Thyroid gland (tissue), 4 donors: ENCODE measurements around the gene SCLY. TPM values are rescaled to one million over a fixed set of nuclear protein-coding genes. Genes with fewer than 3 reads are reported as not detected.

ENCODE experiments used
- DNase-seq, 2 donors: peaks; one replicate each; pipeline ENCODE4 v3.0.0-alpha.2; 2019
- H3K27ac ChIP-seq, 3 donors: fragments of 200-600 bp; sonication (generic); 1 replicate in 2 of 3; 2 replicates in 1 of 3; pipeline ENCODE4 v1.5.1; 2016 to 2019; ENCODE audit warnings: mild to moderate bottlenecking in 1 of 3, moderate library complexity in 1 of 3
- H3K27me3 ChIP-seq: fragments of 200-600 bp; sonication (generic); one replicate; pipeline ENCODE4 v1.5.1; 2019
- H3K36me3 ChIP-seq, 2 donors: fragments of 200-600 bp; sonication (generic); one replicate each; pipeline ENCODE4 v1.5.1; 2016 to 2019
- H3K4me1 ChIP-seq, 2 donors: fragments of 200-600 bp; sonication (generic); one replicate each; pipeline ENCODE4 v1.5.1; 2017 to 2019
- H3K4me3 ChIP-seq, 3 donors: fragments of 200-600 bp; sonication (generic); replicated peaks in 1 of 3; 1 replicate in 2 of 3; 2 replicates in 1 of 3; pipeline ENCODE4 v1.5.1; 2016; ENCODE audit warnings: mild to moderate bottlenecking in 1 of 3
- H3K9me3 ChIP-seq: fragments of 200-600 bp; sonication (generic); one replicate; pipeline ENCODE4 v1.5.1; 2017
- POLR2A ChIP-seq, 2 donors: fragments of 450-650 bp; IDR thresholded peaks; one replicate each; pipeline ENCODE4 v1.6.1; 2017; ENCODE audit warnings: antibody characterized with exemption in 2 of 2, mild to moderate bottlenecking in 2 of 2, moderate library complexity in 1 of 2
- WGBS, 2 donors: methylation state at CpG; one replicate each; pipeline ENCODE4 v1.1.5; 2017; 5-methylcytosine and 5-hydroxymethylcytosine counted together
- intact Hi-C: fragments of 100-400 bp; cut with DNase I; formaldehyde crosslinking; loops from one replicate; pipeline ENCODE4 v1.15.1; 2023
- total RNA-seq, 4 donors: library from RNA; depleted of rRNA; stranded (reverse); fragments of >200 nt; gene quantifications; one replicate each; pipeline ENCODE4 v1.2.3, GENCODE V29; 2016
- TF ChIP-seq, protein P1 (sequence below), 6 experiments: fragments of 200-600 bp in 3 of 6; fragments of 450-650 bp in 3 of 6; sonication (generic) in 3 of 6; IDR thresholded peaks; one replicate each; pipeline ENCODE4 v1.5.1; 2016 to 2019; ENCODE audit warnings: antibody characterized with exemption in 6 of 6, mild to moderate bottlenecking in 2 of 6, inconsistent platforms in 1 of 6, moderate library complexity in 1 of 6

The SCLY gene
- total RNA-seq, 4 donors from 2014 or later: 21.8 to 48.2 (median 31.0) TPM

DNA sequence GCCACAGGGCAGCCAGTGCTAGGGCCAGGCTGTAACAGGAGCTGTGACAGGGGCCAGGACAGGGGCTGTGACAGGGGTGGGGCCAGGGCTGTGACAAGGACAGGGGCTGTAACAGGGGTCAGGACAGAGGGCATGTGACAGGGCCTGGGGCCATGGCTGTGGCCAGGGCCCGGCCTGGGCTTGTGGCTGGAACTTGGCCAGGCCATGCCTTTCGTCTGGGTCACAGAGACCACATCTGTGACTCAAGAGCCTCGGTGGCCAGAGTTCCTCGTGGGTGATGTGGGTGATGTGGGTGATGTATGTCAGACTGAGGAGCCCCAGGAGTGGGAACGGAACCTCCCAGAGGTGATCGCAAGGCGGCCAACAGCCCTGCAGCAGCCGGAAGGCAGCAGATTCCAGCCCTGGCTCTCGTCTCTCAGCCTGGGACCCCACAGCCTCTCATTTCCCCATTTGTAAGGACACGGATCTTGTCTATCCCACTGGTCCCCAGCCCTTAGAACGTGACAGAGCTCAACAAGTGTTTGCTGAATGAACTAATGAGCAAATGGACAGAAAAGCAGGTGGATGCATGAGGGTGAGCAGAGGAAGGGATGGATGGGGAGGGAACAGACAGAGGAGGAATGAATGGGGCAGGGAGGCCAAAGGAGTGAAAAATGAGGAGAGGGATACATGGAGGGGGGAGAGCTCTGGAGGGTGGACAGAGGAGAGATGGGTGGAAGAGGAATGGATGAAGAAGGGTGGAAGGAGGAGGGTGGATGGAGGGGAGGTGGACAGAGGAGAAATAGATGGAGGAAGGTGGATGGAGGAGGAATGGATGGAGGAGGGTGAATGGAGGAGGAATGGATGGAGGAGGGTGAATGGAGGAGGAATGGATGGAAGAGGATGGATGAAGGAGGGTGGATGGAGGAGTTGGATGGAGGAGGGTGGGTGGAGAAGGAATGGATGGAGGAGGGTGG lies 56.7 kb downstream of the SCLY start:
- TF ChIP-seq POLR2A (IDR thresholded peaks at IDR 0.05): no peak
- TF ChIP-seq, protein P1, sequence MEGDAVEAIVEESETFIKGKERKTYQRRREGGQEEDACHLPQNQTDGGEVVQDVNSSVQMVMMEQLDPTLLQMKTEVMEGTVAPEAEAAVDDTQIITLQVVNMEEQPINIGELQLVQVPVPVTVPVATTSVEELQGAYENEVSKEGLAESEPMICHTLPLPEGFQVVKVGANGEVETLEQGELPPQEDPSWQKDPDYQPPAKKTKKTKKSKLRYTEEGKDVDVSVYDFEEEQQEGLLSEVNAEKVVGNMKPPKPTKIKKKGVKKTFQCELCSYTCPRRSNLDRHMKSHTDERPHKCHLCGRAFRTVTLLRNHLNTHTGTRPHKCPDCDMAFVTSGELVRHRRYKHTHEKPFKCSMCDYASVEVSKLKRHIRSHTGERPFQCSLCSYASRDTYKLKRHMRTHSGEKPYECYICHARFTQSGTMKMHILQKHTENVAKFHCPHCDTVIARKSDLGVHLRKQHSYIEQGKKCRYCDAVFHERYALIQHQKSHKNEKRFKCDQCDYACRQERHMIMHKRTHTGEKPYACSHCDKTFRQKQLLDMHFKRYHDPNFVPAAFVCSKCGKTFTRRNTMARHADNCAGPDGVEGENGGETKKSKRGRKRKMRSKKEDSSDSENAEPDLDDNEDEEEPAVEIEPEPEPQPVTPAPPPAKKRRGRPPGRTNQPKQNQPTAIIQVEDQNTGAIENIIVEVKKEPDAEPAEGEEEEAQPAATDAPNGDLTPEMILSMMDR (IDR thresholded peaks at IDR 0.05): no peak

DNA sequence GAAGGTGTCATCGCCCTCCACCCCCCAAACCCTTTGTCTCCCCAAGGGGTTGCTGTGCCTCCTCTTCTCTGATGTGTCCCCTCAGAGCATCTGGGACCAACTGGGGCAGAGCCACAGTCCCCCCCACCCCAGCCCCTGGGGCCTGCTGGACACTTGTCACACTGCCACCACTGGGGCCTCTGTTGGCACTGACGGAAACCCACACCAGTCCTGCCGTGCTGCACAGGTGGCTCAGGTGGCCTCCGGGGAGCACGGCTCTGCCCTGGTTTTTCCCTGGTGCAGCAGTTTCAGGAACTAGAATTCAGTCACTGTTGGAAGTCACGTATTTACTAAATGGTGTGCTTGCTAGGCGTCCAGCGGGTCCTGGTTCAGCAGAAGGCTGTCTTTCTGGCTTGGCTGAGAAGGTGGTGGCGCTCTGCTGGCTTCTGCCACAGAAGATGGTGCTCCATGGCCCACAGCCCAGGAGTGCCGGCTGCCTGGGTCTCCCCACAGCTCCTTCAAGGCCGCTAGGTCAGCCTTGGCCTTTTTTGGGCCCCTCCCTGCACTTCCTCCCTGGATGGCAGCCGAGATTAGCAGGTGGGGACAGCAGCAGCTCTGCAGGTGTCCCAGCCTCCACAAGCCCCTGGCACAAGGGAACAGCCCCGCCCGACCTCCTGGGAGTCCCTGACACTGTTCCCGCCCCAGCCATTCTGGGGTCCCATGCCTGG lies 59.1 kb downstream of the SCLY start:
- DNase-seq: no peak
- no peaks in the 10 kb centered on the region for H3K4me1 ChIP-seq
- H3K27ac ChIP-seq: no peak overlapping the region
- TF ChIP-seq, protein P1 (IDR thresholded peaks at IDR 0.05): no peak
- TF ChIP-seq POLR2A (IDR thresholded peaks at IDR 0.05): no peak
- H3K4me3 ChIP-seq: no peak overlapping the region
- intact Hi-C loops: no loop called here
- H3K9me3 ChIP-seq: no peaks in the 10 kb centered on the region
- H3K27me3 ChIP-seq: no peaks in the 10 kb centered on the region
- WGBS, 2 donors: 65 to 75% methylated on average over 10 to 15 of the region's 15 CpGs
- H3K36me3 ChIP-seq: no peaks in the 10 kb centered on the region

More for the DNA sequence above, 56.7 kb downstream of the SCLY start:
- no peak overlapping the region for H3K4me3 ChIP-seq
- no peaks in the 10 kb centered on the region for H3K4me1 ChIP-seq
- 73 to 76% methylated on average over 8 to 11 of the region's 11 CpGs for WGBS, 2 donors
- H3K36me3 ChIP-seq: no peaks in the 10 kb centered on the region
- H3K27me3 ChIP-seq: no peaks in the 10 kb centered on the region
- H3K9me3 ChIP-seq: no peaks in the 10 kb centered on the region
- DNase-seq: no peak
- intact Hi-C loops: no loop called here
- H3K27ac ChIP-seq: no peak overlapping the region

DNA sequence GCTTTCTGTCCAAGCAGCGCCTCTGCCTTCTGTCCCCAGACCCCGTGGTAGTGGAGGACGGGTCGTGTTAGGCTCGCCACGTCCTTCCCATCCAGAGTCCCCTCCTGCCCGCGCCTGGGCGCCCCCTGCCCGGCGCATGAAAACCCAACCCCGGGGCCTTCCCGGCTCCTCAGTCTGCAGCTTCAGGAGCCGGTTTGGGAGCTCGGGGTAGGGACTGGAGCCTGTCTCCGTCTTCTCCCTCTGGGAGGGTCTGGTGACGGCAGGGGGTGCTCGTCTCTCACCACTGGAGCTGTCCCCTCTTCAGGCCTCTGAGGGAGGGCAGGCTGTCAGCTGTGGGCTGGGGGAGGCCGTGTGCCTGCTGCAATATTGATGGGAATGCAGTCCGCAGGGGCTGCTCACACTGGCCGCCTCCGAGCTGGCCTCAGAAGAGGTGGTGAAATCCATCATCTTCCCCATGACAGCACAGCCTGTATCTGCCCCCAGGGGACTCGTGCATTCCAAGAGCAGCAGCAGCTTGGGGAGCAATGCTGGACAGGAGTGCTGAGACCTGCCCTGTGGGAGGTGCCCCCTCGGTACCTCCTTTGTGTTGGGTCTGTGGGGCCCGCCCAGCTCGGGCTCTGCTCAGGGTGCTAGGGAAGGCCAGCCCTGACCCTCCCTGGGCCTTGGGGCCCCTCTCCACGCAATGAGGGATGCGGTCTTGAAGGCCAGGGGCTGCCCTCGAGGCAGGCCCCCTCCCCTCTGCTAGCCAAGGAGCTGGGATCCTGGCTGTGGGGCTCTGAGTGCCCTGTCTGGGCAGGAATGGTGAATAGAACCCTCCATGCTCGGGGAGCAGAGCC lies 59.9 kb downstream of the SCLY start:
- Histone ChIP-seq H3K27me3 (no peaks in the 10 kb centered on the region), H3K27ac (no peak overlapping the region), H3K9me3 (no peaks in the 10 kb centered on the region), H3K4me1 (no peaks in the 10 kb centered on the region), H3K4me3 (no peak overlapping the region), H3K36me3 (no peaks in the 10 kb centered on the region)
- DNase-seq: no peak
- WGBS, 2 donors: 51 to 80% methylated on average over 1 to 14 of the region's 30 CpGs
- intact Hi-C loops: no loop called here
- TF ChIP-seq, protein P1 (IDR thresholded peaks at IDR 0.05): no peak
- no peak for TF ChIP-seq POLR2A (IDR thresholded peaks at IDR 0.05)

DNA sequence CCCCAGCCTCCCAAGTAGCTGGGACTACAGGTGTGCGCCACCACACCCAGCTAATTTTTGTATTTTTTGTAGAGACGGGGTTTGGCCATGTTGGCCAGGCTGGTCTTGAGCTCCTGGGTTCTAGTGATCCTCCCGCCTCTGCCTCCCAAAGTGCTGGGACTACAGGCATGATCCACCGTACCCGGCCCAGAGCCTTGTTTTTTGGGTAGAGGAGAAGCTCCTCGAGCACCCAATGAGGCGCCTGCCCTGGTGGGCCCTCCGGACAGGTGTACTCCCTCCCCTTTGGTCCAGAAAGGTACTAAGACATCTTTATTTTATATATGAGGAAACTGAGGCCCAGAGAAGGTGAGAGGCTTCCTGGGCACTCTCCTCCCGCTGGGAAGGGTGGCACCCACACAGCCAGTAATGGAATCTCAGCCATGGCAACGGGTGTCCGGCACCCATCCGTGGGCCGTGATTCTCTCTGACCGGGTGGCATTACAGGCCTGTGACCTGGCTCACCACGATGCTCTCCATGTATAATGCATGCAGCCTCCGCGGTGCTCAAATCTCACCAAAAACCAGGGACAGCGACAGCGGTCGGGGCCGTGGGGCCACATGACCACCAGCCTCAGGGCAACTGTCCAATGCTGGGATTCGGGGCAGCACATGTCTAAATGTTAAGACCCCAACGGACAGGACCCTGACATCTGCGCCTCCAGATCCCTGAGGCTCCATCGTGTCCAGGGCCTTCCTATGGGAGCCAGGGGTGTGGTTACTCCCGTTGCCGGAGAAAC lies 60.9 kb downstream of the SCLY start:
- H3K36me3 ChIP-seq: no peaks in the 10 kb centered on the region
- no peaks in the 10 kb centered on the region for H3K9me3 ChIP-seq
- no peak for TF ChIP-seq POLR2A (IDR thresholded peaks at IDR 0.05)
- TF ChIP-seq, protein P1 (IDR thresholded peaks at IDR 0.05): no peak
- DNase-seq: no peak
- intact Hi-C loops: no loop called here
- WGBS, 2 donors: 82 to 86% methylated on average over 12 to 24 of the region's 27 CpGs
- no peaks in the 10 kb centered on the region for H3K27me3 ChIP-seq
- no peak overlapping the region for H3K4me3 ChIP-seq
- no peaks in the 10 kb centered on the region for H3K4me1 ChIP-seq
- no peak overlapping the region for H3K27ac ChIP-seq
